Esophagus (tissue), 2 donors: Measurements from ENCODE around the gene ARPC5L. TPM values are rescaled to one million over a fixed set of nuclear protein-coding genes. Genes with fewer than 3 reads are reported as not detected.

Experiments
- H3K27ac ChIP-seq, 2 donors: one replicate each; pipeline ENCODE4 v1.5.1; 2013; ENCODE audit warnings: low read depth in 2 of 2, mild to moderate bottlenecking in 2 of 2, inconsistent platforms in 1 of 2, low read length in 1 of 2, moderate library complexity in 1 of 2
- H3K27me3 ChIP-seq, 2 donors: one replicate each; pipeline ENCODE4 v1.6.1; 2013; ENCODE audit warnings: low read length in 2 of 2, control low read depth in 1 of 2, mild to moderate bottlenecking in 1 of 2; ENCODE audit not compliant: insufficient read depth in 2 of 2, control insufficient read depth in 1 of 2
- H3K36me3 ChIP-seq, 2 donors: one replicate each; pipeline ENCODE4 v1.6.1; 2013; ENCODE audit warnings: low read length in 1 of 2; ENCODE audit not compliant: control insufficient read depth in 2 of 2, insufficient read depth in 2 of 2
- H3K4me1 ChIP-seq, 2 donors: one replicate each; pipeline ENCODE4 v1.6.1; 2013; ENCODE audit warnings: low read length in 1 of 2; ENCODE audit not compliant: control insufficient read depth in 2 of 2, insufficient read depth in 2 of 2
- H3K4me3 ChIP-seq, 2 donors: one replicate each; pipeline ENCODE4 v1.5.1; 2013; ENCODE audit warnings: low read length in 2 of 2, mild to moderate bottlenecking in 2 of 2, low read depth in 1 of 2, moderate library complexity in 1 of 2
- H3K9me3 ChIP-seq, 2 donors: one replicate each; pipeline ENCODE4 v1.6.1; 2013; ENCODE audit warnings: mild to moderate bottlenecking in 2 of 2, low read depth in 1 of 2, low read length in 1 of 2, moderate library complexity in 1 of 2; ENCODE audit not compliant: control insufficient read depth in 2 of 2, insufficient read depth in 1 of 2
- WGBS, 2 donors: extraction: QIAGEN DNeasy Blood & Tissue Kit; methylation state at CpG; one replicate each; pipeline ENCODE4 v1.1.7; 2013; 5-methylcytosine and 5-hydroxymethylcytosine counted together
- polyA plus RNA-seq, 2 donors: library from polyadenylated mRNA; stranded (reverse); fragments of 200-250 nt; gene quantifications; one replicate each; pipeline ENCODE4 v1.2.3, GENCODE V29; 2013
- donor health status: healthy with polysubstance abuse.
- donor health status: Bipolar disorder and iron deficiency.

Gene ARPC5L
- polyA plus RNA-seq = 10 to 100 TPM; 30.2 to 64.4 TPM

- WGBS, 2 donors = 0% methylated on average over 91 to 92 of the region's 92 CpGs
- Histone ChIP-seq H3K4me1 (peaks cover 2 to 6% of the 10 kb centered on the region in 2 donors), H3K36me3 (peaks cover 7 to 36% of the 10 kb centered on the region in 2 donors), H3K27ac (peak within 1 kb of the TSS; percentile 90 to 99), H3K4me3 (peak within 1 kb of the TSS; percentile 87 to 92), H3K27me3 (no peaks in the 10 kb centered on the region), H3K9me3 (no peaks in the 10 kb centered on the region)
Observed at GRCh38 chr9:124861342-124862229, at the start of gene ARPC5L, which contains the start of gene RPL35. Gene ARPC5L, plus strand, starts transcription at chr9:124862130. Its CDS starts 7,161 bp downstream, at chr9:124869291. Gene RPL35, minus strand, starts transcription at chr9:124861957. Its CDS starts 45 bp downstream, at chr9:124861912.

GRCh38 chr9:124812441-124812876 lies 49.5 kb upstream of the ARPC5L start:
- no peaks in the 10 kb centered on the region for H3K27me3 ChIP-seq
- peaks cover 0 to 3% of the 10 kb centered on the region in 2 donors for H3K36me3 ChIP-seq
- no peak overlapping the region for H3K4me3 ChIP-seq
- peaks cover 0 to 23% of the 10 kb centered on the region in 2 donors for H3K4me1 ChIP-seq
- H3K27ac ChIP-seq = peak overlapping the region in 1 of 2 donors; percentile 87
- H3K9me3 ChIP-seq = no peaks in the 10 kb centered on the region
- 46 to 57% methylated on average over 6 of the region's 6 CpGs for WGBS, 2 donors

- Histone ChIP-seq H3K36me3 (peaks cover 0 to 3% of the 10 kb centered on the region in 2 donors), H3K27ac (peak overlapping the region; percentile 74 to 87), H3K4me1 (peaks cover 0 to 23% of the 10 kb centered on the region in 2 donors), H3K27me3 (no peaks in the 10 kb centered on the region), H3K4me3 (no peak overlapping the region), H3K9me3 (no peaks in the 10 kb centered on the region)
- 65 to 70% methylated on average over 7 of the region's 7 CpGs for WGBS, 2 donors
Observed at GRCh38 chr9:124813041-124813440, 48.9 kb upstream of the ARPC5L start.

GRCh38 chr9:124813501-124814163 lies 48.3 kb upstream of the ARPC5L start:
- peaks cover 0 to 26% of the 10 kb centered on the region in 2 donors for H3K4me1 ChIP-seq
- WGBS, 2 donors = 47 to 60% methylated on average over 11 of the region's 11 CpGs
- peak overlapping the region; percentile 74 to 87 for H3K27ac ChIP-seq
- H3K4me3 ChIP-seq = no peak overlapping the region
- H3K27me3 ChIP-seq = no peaks in the 10 kb centered on the region
- H3K36me3 ChIP-seq = peaks cover 0 to 3% of the 10 kb centered on the region in 2 donors
- no peaks in the 10 kb centered on the region for H3K9me3 ChIP-seq

- H3K9me3 ChIP-seq = no peaks in the 10 kb centered on the region
- H3K36me3 ChIP-seq = peaks cover 0 to 3% of the 10 kb centered on the region in 2 donors
- H3K27ac ChIP-seq = peak overlapping the region; percentile 74 to 80
- H3K4me1 ChIP-seq = peaks cover 3 to 27% of the 10 kb centered on the region in 2 donors
- WGBS, 2 donors = 53 to 61% methylated on average over 5 of the region's 5 CpGs
- H3K4me3 ChIP-seq = no peak overlapping the region
- H3K27me3 ChIP-seq = no peaks in the 10 kb centered on the region
Observed at GRCh38 chr9:124814164-124814535, 47.8 kb upstream of the ARPC5L start.

GRCh38 chr9:124815601-124816000 lies 46.3 kb upstream of the ARPC5L start:
- WGBS, 2 donors = 80 to 89% methylated on average over 5 of the region's 5 CpGs
- H3K4me1 ChIP-seq = peaks cover 3 to 26% of the 10 kb centered on the region in 2 donors
- H3K36me3 ChIP-seq = no peaks in the 10 kb centered on the region

GRCh38 chr9:124818431-124819281 lies 43.3 kb upstream of the ARPC5L start:
- 37 to 39% methylated on average over 18 of the region's 18 CpGs for WGBS, 2 donors
- H3K27ac ChIP-seq = peak overlapping the region; percentile 75 to 96
- no peak overlapping the region for H3K4me3 ChIP-seq

More at GRCh38 chr9:124815601-124816000, 46.3 kb upstream of the ARPC5L start:
- Histone ChIP-seq H3K9me3 (no peaks in the 10 kb centered on the region), H3K27ac (no peak overlapping the region), H3K4me3 (no peak overlapping the region), H3K27me3 (no peaks in the 10 kb centered on the region)

GRCh38 chr9:124820698-124821623 lies 41.0 kb upstream of the ARPC5L start:
- Histone ChIP-seq H3K27ac (peak overlapping the region; percentile 17 to 53), H3K36me3 (no peaks in the 10 kb centered on the region), H3K9me3 (no peaks in the 10 kb centered on the region), H3K4me1 (peaks cover 3 to 16% of the 10 kb centered on the region in 2 donors), H3K27me3 (no peaks in the 10 kb centered on the region), H3K4me3 (no peak overlapping the region)
- WGBS, 2 donors = 53 to 55% methylated on average over 12 of the region's 12 CpGs

More at GRCh38 chr9:124818431-124819281, 43.3 kb upstream of the ARPC5L start:
- Histone ChIP-seq H3K9me3 (no peaks in the 10 kb centered on the region), H3K27me3 (no peaks in the 10 kb centered on the region), H3K36me3 (no peaks in the 10 kb centered on the region), H3K4me1 (peaks cover 3 to 16% of the 10 kb centered on the region in 2 donors)
